WTC11 (cell line): ENCODE measurements around the gene HES4. TPM values are rescaled to one million over a fixed set of nuclear protein-coding genes. Genes with fewer than 3 reads are reported as not detected.

Source experiments
- ATAC-seq: fragments of 200-7000 bp; cut with Tn5 transposase; 2 replicates; pipeline ENCODE4 v1.10.0; 2021; ENCODE audit warnings: mild to moderate bottlenecking, moderate library complexity
- CTCF ChIA-PET: fragments of 300-600 bp; sonication (Branson Sonifier 250); formaldehyde crosslinking; loops from one replicate; lab custom pipeline; 2021; ENCODE audit warnings: antibody characterized with exemption; lab: Charles Lee
- POLR2A ChIA-PET: fragments of 350-600 bp; sonication (Branson Sonifier 250); formaldehyde crosslinking; loops from one replicate; lab custom pipeline; 2021; ENCODE audit warnings: antibody characterized with exemption; lab: Charles Lee
- DNase-seq: peaks from one replicate; pipeline ENCODE4 v3.0.0; 2021; ENCODE audit warnings: low spot score
- H3K27ac Mint-ChIP-seq: 2 replicates; pipeline ENCODE4 v1.8.0; 2021; ENCODE audit warnings: mixed read lengths
- H3K27me3 Mint-ChIP-seq: 2 replicates; pipeline ENCODE4 v1.8.0; 2021; ENCODE audit warnings: low read depth, mild to moderate bottlenecking, moderate library complexity, mixed read lengths
- H3K36me3 Mint-ChIP-seq: 2 replicates; pipeline ENCODE4 v1.8.0; 2021; ENCODE audit warnings: mixed read lengths
- H3K4me1 Mint-ChIP-seq: 2 replicates; pipeline ENCODE4 v1.8.0; 2022; ENCODE audit warnings: mixed read lengths
- H3K4me3 Mint-ChIP-seq: 2 replicates; pipeline ENCODE4 v1.8.0; 2021; ENCODE audit warnings: mild to moderate bottlenecking, moderate library complexity, mixed read lengths
- H3K9me3 Mint-ChIP-seq: 2 replicates; pipeline ENCODE4 v1.8.0; 2021; ENCODE audit warnings: mixed read lengths
- AFF4 ChIP-seq: sonication (generic); formaldehyde crosslinking; IDR thresholded peaks from 2 replicates; pipeline ENCODE4 v1.8.1; 2023; ENCODE audit warnings: mild to moderate bottlenecking, missing genetic modification reagents, borderline replicate concordance
- ATF2 ChIP-seq: sonication (generic); formaldehyde crosslinking; IDR thresholded peaks from 2 replicates; pipeline ENCODE4 v1.8.1; 2022; ENCODE audit warnings: low read depth, missing genetic modification reagents, borderline replicate concordance
- CDX4 ChIP-seq: fragments of 250-450 bp; sonication (Bioruptor Pico); IDR thresholded peaks from 2 replicates; pipeline ENCODE4 v1.9.0; 2021; ENCODE audit warnings: moderate library complexity, mild to moderate bottlenecking, inconsistent platforms, borderline replicate concordance
- ELF4 ChIP-seq: sonication (generic); formaldehyde crosslinking; IDR thresholded peaks from 2 replicates; pipeline ENCODE4 v1.8.1; 2022; ENCODE audit warnings: low read depth, mild to moderate bottlenecking, moderate library complexity, missing genetic modification reagents
- GTF2I ChIP-seq: fragments of 250-450 bp; sonication (Bioruptor Pico); conservative IDR thresholded peaks from 2 replicates; pipeline ENCODE4 v1.4.0; 2021; ENCODE audit warnings: mild to moderate bottlenecking
- IRF1 ChIP-seq: sonication (generic); formaldehyde crosslinking; IDR thresholded peaks from 2 replicates; pipeline ENCODE4 v1.8.0; 2023; ENCODE audit warnings: missing genetic modification reagents
- IRF2 ChIP-seq: sonication (generic); formaldehyde crosslinking; IDR thresholded peaks from 2 replicates; pipeline ENCODE4 v1.8.0; 2022; ENCODE audit warnings: low read depth, missing genetic modification reagents, borderline replicate concordance
- JAZF1 ChIP-seq: fragments of 250-450 bp; sonication (Bioruptor Pico); IDR thresholded peaks from 2 replicates; pipeline ENCODE4 v1.9.0; 2021; ENCODE audit warnings: moderate library complexity, mild to moderate bottlenecking, inconsistent platforms
- KAT7 ChIP-seq: sonication (generic); formaldehyde crosslinking; IDR thresholded peaks from 2 replicates; pipeline ENCODE4 v1.8.1; 2023; ENCODE audit warnings: missing genetic modification reagents, mild to moderate bottlenecking, borderline replicate concordance
- MYBL2 ChIP-seq: sonication (generic); formaldehyde crosslinking; IDR thresholded peaks from 2 replicates; pipeline ENCODE4 v1.8.1; 2023; ENCODE audit warnings: mild to moderate bottlenecking, moderate library complexity, missing genetic modification reagents
- NFATC4 ChIP-seq: fragments of 250-450 bp; sonication (Bioruptor Pico); IDR thresholded peaks from 2 replicates; pipeline ENCODE4 v1.9.0; 2021; ENCODE audit warnings: mild to moderate bottlenecking
- NFE2L1 ChIP-seq: sonication (generic); formaldehyde crosslinking; IDR thresholded peaks from 2 replicates; pipeline ENCODE4 v1.8.1; 2023; ENCODE audit warnings: missing genetic modification reagents
- NR1H2 ChIP-seq: sonication (generic); formaldehyde crosslinking; IDR thresholded peaks from 2 replicates; pipeline ENCODE4 v1.9.0; 2021; ENCODE audit warnings: mild to moderate bottlenecking, moderate library complexity, missing genetic modification reagents
- RORB ChIP-seq: fragments of 250-450 bp; sonication (Bioruptor Pico); IDR thresholded peaks from 2 replicates; pipeline ENCODE4 v1.9.0; 2021; ENCODE audit warnings: mild to moderate bottlenecking
- SMAD3 ChIP-seq: sonication (generic); formaldehyde crosslinking; IDR thresholded peaks from 2 replicates; pipeline ENCODE4 v1.8.0; 2022; ENCODE audit warnings: missing genetic modification reagents, mild to moderate bottlenecking, borderline replicate concordance
- USF1 ChIP-seq: sonication (generic); formaldehyde crosslinking; IDR thresholded peaks from 2 replicates; pipeline ENCODE4 v1.8.0; 2022; ENCODE audit warnings: mild to moderate bottlenecking, missing genetic modification reagents
- ZNF219 ChIP-seq: sonication (generic); formaldehyde crosslinking; IDR thresholded peaks from 2 replicates; pipeline ENCODE4 v1.8.0; 2023; ENCODE audit warnings: missing genetic modification reagents, mild to moderate bottlenecking, borderline replicate concordance
- ZNF425 ChIP-seq: fragments of 250-450 bp; sonication (Bioruptor Pico); conservative IDR thresholded peaks from 2 replicates; pipeline ENCODE4 v1.9.0; 2021; ENCODE audit warnings: mild to moderate bottlenecking
- total RNA-seq: library from RNA; stranded (reverse); gene quantifications from 3 replicates; pipeline ENCODE4 v1.2.3, GENCODE V29; 2021

HES4 gene
- total RNA-seq, 1 experiment from 2014 or later, result 4.5 TPM

GRCh38 chr1:1040004-1040991 lies 40.4 kb upstream of the HES4 start:
- H3K4me3 Mint-ChIP-seq, result peak overlapping the region; percentile 58
- H3K4me1 Mint-ChIP-seq, result peaks cover 5% of the 10 kb centered on the region
- no peak for TF ChIP-seq NR1H2 (CRISPR knock-in tag)
- TF ChIP-seq CDX4 (CRISPR knock-in tag), result no peak
- no peak for TF ChIP-seq AFF4 (CRISPR knock-in tag)
- no peak for TF ChIP-seq NFATC4 (CRISPR knock-in tag)
- TF ChIP-seq USF1, result no peak
- no peak for TF ChIP-seq KAT7 (CRISPR knock-in tag)
- TF ChIP-seq SMAD3 (CRISPR knock-in tag), result no peak
- no peak for TF ChIP-seq GTF2I (CRISPR knock-in tag)
- TF ChIP-seq IRF1 (CRISPR knock-in tag), result no peak
- no peak for TF ChIP-seq JAZF1 (CRISPR knock-in tag)
- no peak for TF ChIP-seq MYBL2 (CRISPR knock-in tag)
- TF ChIP-seq IRF2 (CRISPR knock-in tag), result no peak
- no peak for TF ChIP-seq RORB (CRISPR knock-in tag)
- no peak for TF ChIP-seq ZNF219 (CRISPR knock-in tag)
- no peak for TF ChIP-seq NFE2L1
- no peak for TF ChIP-seq ELF4 (CRISPR knock-in tag)
- TF ChIP-seq, all 79 proteins: peak for 0
- ChIA-PET CTCF (interaction anchor here (0.7 to 4.0 kb wide), 26 partner anchors 8 to 265 kb away, joined by 3 to 35 read pairs (median 4); partner anchors contain the start of genes AGRN, ISG15 and TTLL10), POLR2A (interaction anchor here (0.6 to 2.9 kb wide), 9 partner anchors 11 to 131 kb away, joined by 3 to 15 read pairs (median 3); partner anchors contain the start of genes HES4 and PLEKHN1)
- Mint-ChIP-seq H3K9me3 (no peaks in the 10 kb centered on the region), H3K27ac (no peak overlapping the region), H3K36me3 (peaks cover 11% of the 10 kb centered on the region), H3K27me3 (peaks cover 41% of the 10 kb centered on the region)
- DNase-seq (peak; percentile 83), ATAC-seq (peak; percentile 85)

GRCh38 chr1:1039145-1039910 lies 39.4 kb upstream of the HES4 start:
- Mint-ChIP-seq H3K27ac (no peak overlapping the region), H3K27me3 (peaks cover 46% of the 10 kb centered on the region), H3K4me1 (peaks cover 5% of the 10 kb centered on the region), H3K4me3 (peak overlapping the region; percentile 58; the same call in 1 of the 2 replicates), H3K9me3 (no peaks in the 10 kb centered on the region), H3K36me3 (peaks cover 7% of the 10 kb centered on the region; the same call in 1 of the 2 replicates)
- ChIA-PET POLR2A (interaction anchor here (0.8 to 2.9 kb wide), 4 partner anchors 14 to 73 kb away, joined by 3 to 15 read pairs (median 4); partner anchors contain the start of gene PLEKHN1), CTCF (interaction anchor here (1.0 to 4.0 kb wide), 12 partner anchors 15 to 266 kb away, joined by 3 to 35 read pairs (median 5); partner anchors contain the start of gene AGRN)
- no peak for DNase-seq
- ATAC-seq, result no peak
- no peak for TF ChIP-seq ATF2 (CRISPR knock-in tag)
- TF ChIP-seq ZNF425 (CRISPR knock-in tag), result no peak
